Measurements from ENCODE around the gene CDH18.

DNA sequence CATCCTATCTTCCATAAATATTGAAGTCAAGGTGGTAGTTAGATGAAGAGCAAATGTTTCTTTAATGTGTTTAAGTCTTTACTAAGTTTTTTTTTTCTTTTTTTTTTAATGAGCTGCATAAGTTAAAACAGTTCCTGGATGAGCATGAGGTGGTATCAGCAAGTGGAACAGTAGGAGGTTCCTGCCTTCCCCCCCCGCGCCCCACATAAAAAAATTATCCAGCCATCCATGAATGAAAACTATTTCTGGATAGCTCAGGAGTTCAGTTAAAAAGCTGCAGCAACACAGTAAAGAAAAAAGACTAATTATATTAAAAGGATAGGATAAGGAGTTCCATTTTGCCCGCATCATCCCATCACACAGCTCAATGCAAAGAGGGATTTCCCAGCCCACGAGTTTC is 349.5 kb downstream of the CDH18 start:
- TF ChIP-seq, protein P1, sequence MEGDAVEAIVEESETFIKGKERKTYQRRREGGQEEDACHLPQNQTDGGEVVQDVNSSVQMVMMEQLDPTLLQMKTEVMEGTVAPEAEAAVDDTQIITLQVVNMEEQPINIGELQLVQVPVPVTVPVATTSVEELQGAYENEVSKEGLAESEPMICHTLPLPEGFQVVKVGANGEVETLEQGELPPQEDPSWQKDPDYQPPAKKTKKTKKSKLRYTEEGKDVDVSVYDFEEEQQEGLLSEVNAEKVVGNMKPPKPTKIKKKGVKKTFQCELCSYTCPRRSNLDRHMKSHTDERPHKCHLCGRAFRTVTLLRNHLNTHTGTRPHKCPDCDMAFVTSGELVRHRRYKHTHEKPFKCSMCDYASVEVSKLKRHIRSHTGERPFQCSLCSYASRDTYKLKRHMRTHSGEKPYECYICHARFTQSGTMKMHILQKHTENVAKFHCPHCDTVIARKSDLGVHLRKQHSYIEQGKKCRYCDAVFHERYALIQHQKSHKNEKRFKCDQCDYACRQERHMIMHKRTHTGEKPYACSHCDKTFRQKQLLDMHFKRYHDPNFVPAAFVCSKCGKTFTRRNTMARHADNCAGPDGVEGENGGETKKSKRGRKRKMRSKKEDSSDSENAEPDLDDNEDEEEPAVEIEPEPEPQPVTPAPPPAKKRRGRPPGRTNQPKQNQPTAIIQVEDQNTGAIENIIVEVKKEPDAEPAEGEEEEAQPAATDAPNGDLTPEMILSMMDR (IDR thresholded peaks at IDR 0.05) = no peak
- no peak for TF ChIP-seq POLR2A (IDR thresholded peaks at IDR 0.05)

Measured in uterus (tissue), 2 donors.